ENCODE results near the gene NR6A1.

The NR6A1 gene

GRCh38 chr9:124479371-124479770 lies 291.7 kb downstream of the NR6A1 start:
- Histone ChIP-seq H2BK15ac (ENCODE audit: low read length) (peak overlapping the region; percentile 99), H2BK5ac (ENCODE audit: low read length) (peak overlapping the region; percentile 95), H3K4me2 (ENCODE audit: insufficient read depth, low read length, poor library complexity, severe bottlenecking) (no peak overlapping the region), H3K14ac (ENCODE audit: low read length) (peak overlapping the region; percentile 49), H3K4me3 (ENCODE audit: low read length in 2 of 2) (no peak overlapping the region), H3K4ac (ENCODE audit: low read length) (peak overlapping the region; percentile 94), H3K18ac (ENCODE audit: low read length) (peak overlapping the region; percentile 84), H2AK5ac (ENCODE audit: low read depth, low read length) (peak overlapping the region; percentile 100), H3K27ac (replicated peaks; ENCODE audit: low read length) (no peak overlapping the region), H4K91ac (ENCODE audit: low read depth, low read length, poor library complexity) (no peak overlapping the region), H3K36me3 (replicated peaks in 1 of 2; ENCODE audit: control insufficient read depth in 2 of 2, insufficient read depth in 2 of 2, low read length in 2 of 2) (no peaks in the 10 kb centered on the region), H2BK12ac (ENCODE audit: low read length) (peak overlapping the region; percentile 92), H3K27me3 (ENCODE audit: control insufficient read depth in 3 of 3, insufficient read depth in 3 of 3, low read depth in 1 of 3, low read length in 3 of 3) (peaks cover 0 to 79% (median 12%) of the 10 kb centered on the region in 3 experiments), H3K9ac (ENCODE audit: low read depth, low read length, poor library complexity) (no peak overlapping the region), H3K79me1 (ENCODE audit: low read depth, low read length) (no peaks in the 10 kb centered on the region), H2AFZ (ENCODE audit: low read length) (no peak overlapping the region), H3K4me1 (ENCODE audit: control insufficient read depth in 2 of 2, insufficient read depth in 1 of 2, low read depth in 1 of 2, low read length in 2 of 2) (peaks cover 14 to 35% of the 10 kb centered on the region in 2 donors), H3K23ac (ENCODE audit: low read depth, low read length, poor library complexity) (no peak overlapping the region), H3K9me3 (replicated peaks in 1 of 2; ENCODE audit: control insufficient read depth in 2 of 2, insufficient read depth in 1 of 2, low read depth in 1 of 2, low read length in 2 of 2) (peaks cover 0 to 1% of the 10 kb centered on the region in 2 donors), H4K8ac (ENCODE audit: low read depth, low read length) (no peak overlapping the region), H2BK120ac (ENCODE audit: low read depth, low read length) (peak overlapping the region; percentile 100)
- no peak for DNase-seq (ENCODE audit: low spot score)
- no CpG with 5 or more reads among the region's 16 CpGs for WGBS, 2 donors (ENCODE audit: extremely low coverage in 2 of 2, insufficient read length in 2 of 2, insufficient replicate concordance in 1 of 2)

- WGBS, 2 donors (ENCODE audit: extremely low coverage in 2 of 2, insufficient read length in 2 of 2, insufficient replicate concordance in 1 of 2), result no CpG with 5 or more reads among the region's 12 CpGs
Observed at GRCh38 chr9:124478354-124478753, 292.8 kb downstream of the NR6A1 start.

DNA sequence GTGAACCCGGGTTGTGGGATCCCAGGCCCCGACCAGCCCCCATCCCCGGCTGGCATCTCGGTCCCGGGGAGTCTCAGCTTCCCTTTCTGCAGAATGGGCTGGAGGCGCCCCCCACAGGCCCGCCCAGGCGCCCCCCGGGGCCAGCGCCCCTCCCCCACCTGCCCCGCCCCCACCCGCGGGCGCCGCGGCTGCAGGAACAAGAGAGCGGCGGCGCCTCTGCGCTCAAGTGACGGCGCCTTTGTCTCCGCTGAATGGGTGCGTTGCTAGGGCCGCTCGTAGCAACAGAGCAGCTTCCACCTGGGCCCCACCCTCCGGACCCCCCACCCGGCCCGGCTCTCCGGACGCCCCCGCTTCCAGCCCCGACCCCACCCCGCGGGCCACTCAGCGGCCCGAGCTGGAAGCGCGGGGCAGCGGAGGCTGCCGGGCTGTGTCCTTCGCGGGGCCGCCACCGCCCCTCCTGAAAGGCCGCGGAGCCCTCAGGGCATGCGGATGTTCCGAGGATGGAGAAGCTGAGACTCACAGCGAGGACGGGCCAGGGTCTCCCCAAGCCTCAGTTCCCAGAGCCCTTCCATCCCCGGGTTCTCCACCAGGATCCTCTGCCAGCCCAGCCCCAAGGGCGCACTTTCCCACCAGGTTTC lies 293.3 kb downstream of the NR6A1 start:
- Histone ChIP-seq H3K79me1 (ENCODE audit: low read depth, low read length) (no peaks in the 10 kb centered on the region), H3K9ac (ENCODE audit: low read depth, low read length, poor library complexity) (peak overlapping the region; percentile 87), H2AFZ (ENCODE audit: low read length) (peak overlapping the region; percentile 86), H3K4me3 (ENCODE audit: low read length in 2 of 2) (peak overlapping the region in 1 of 2 donors; percentile 41), H2BK120ac (ENCODE audit: low read depth, low read length) (peak overlapping the region; percentile 100), H3K27me3 (ENCODE audit: control insufficient read depth in 3 of 3, insufficient read depth in 3 of 3, low read depth in 1 of 3, low read length in 3 of 3) (peaks cover 0 to 75% (median 12%) of the 10 kb centered on the region in 3 experiments), H2BK5ac (ENCODE audit: low read length) (peak overlapping the region; percentile 95), H4K8ac (ENCODE audit: low read depth, low read length) (peak overlapping the region; percentile 87), H2AK5ac (ENCODE audit: low read depth, low read length) (peak overlapping the region; percentile 100), H3K23ac (ENCODE audit: low read depth, low read length, poor library complexity) (no peak overlapping the region), H3K4ac (ENCODE audit: low read length) (peak overlapping the region; percentile 0), H4K91ac (ENCODE audit: low read depth, low read length, poor library complexity) (peak overlapping the region; percentile 1), H3K4me2 (ENCODE audit: insufficient read depth, low read length, poor library complexity, severe bottlenecking) (peak overlapping the region; percentile 56), H2BK15ac (ENCODE audit: low read length) (peak overlapping the region; percentile 99), H2BK12ac (ENCODE audit: low read length) (peak overlapping the region; percentile 98), H3K14ac (ENCODE audit: low read length) (peak overlapping the region; percentile 63), H3K9me3 (replicated peaks in 1 of 2; ENCODE audit: control insufficient read depth in 2 of 2, insufficient read depth in 1 of 2, low read depth in 1 of 2, low read length in 2 of 2) (no peaks in the 10 kb centered on the region), H3K4me1 (ENCODE audit: control insufficient read depth in 2 of 2, insufficient read depth in 1 of 2, low read depth in 1 of 2, low read length in 2 of 2) (peaks cover 14 to 37% of the 10 kb centered on the region in 2 donors), H3K18ac (ENCODE audit: low read length) (peak overlapping the region; percentile 99), H3K27ac (replicated peaks; ENCODE audit: low read length) (peak overlapping the region; percentile 73), H3K36me3 (replicated peaks in 1 of 2; ENCODE audit: control insufficient read depth in 2 of 2, insufficient read depth in 2 of 2, low read length in 2 of 2) (no peaks in the 10 kb centered on the region)
- no CpG with 5 or more reads among the region's 53 CpGs for WGBS, 2 donors (ENCODE audit: extremely low coverage in 2 of 2, insufficient read length in 2 of 2, insufficient replicate concordance in 1 of 2)
- peak; percentile 51 for DNase-seq (ENCODE audit: low spot score)

More at GRCh38 chr9:124478354-124478753, 292.8 kb downstream of the NR6A1 start:
- Histone ChIP-seq H3K36me3 (replicated peaks in 1 of 2; ENCODE audit: control insufficient read depth in 2 of 2, insufficient read depth in 2 of 2, low read length in 2 of 2) (no peaks in the 10 kb centered on the region), H3K27ac (replicated peaks; ENCODE audit: low read length) (peak overlapping the region; percentile 73), H3K4me1 (ENCODE audit: control insufficient read depth in 2 of 2, insufficient read depth in 1 of 2, low read depth in 1 of 2, low read length in 2 of 2) (peaks cover 14 to 36% of the 10 kb centered on the region in 2 donors), H2AK5ac (ENCODE audit: low read depth, low read length) (peak overlapping the region; percentile 100), H3K4me3 (ENCODE audit: low read length in 2 of 2) (peak overlapping the region in 1 of 2 donors; percentile 41), H2BK15ac (ENCODE audit: low read length) (peak overlapping the region; percentile 99), H3K18ac (ENCODE audit: low read length) (peak overlapping the region; percentile 99), H3K4me2 (ENCODE audit: insufficient read depth, low read length, poor library complexity, severe bottlenecking) (peak overlapping the region; percentile 52), H4K91ac (ENCODE audit: low read depth, low read length, poor library complexity) (peak overlapping the region; percentile 1), H3K23ac (ENCODE audit: low read depth, low read length, poor library complexity) (peak overlapping the region; percentile 52), H2BK120ac (ENCODE audit: low read depth, low read length) (peak overlapping the region; percentile 100), H3K27me3 (ENCODE audit: control insufficient read depth in 3 of 3, insufficient read depth in 3 of 3, low read depth in 1 of 3, low read length in 3 of 3) (peaks cover 0 to 75% (median 12%) of the 10 kb centered on the region in 3 experiments), H2AFZ (ENCODE audit: low read length) (peak overlapping the region; percentile 86), H3K79me1 (ENCODE audit: low read depth, low read length) (no peaks in the 10 kb centered on the region), H3K9me3 (replicated peaks in 1 of 2; ENCODE audit: control insufficient read depth in 2 of 2, insufficient read depth in 1 of 2, low read depth in 1 of 2, low read length in 2 of 2) (no peaks in the 10 kb centered on the region), H2BK5ac (ENCODE audit: low read length) (peak overlapping the region; percentile 95), H2BK12ac (ENCODE audit: low read length) (peak overlapping the region; percentile 93), H3K14ac (ENCODE audit: low read length) (peak overlapping the region; percentile 15), H3K4ac (ENCODE audit: low read length) (peak overlapping the region; percentile 0), H3K9ac (ENCODE audit: low read depth, low read length, poor library complexity) (peak overlapping the region; percentile 87), H4K8ac (ENCODE audit: low read depth, low read length) (no peak overlapping the region)
- no peak for DNase-seq (ENCODE audit: low spot score)

DNA sequence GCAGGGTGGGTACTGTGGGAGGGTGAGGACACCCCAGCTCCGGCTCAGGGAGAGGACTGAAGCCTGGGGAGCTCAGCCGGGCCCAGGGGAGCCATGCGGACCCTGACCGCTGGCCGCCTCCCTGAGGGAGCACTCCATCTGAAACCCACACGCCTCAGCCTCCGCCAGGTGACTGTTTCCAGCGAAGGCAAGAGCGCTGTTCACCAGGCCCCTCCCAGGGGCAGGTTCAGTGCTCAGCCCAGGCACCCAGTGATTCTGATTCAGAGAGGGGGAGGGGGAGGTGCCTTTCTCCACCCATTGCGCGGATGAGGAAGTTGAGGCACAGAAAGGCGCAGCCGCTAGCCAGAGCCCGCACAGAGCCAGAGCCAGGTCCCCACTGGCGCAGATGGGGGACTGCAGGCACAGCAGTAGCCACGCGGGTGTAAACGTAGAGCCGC lies 293.9 kb downstream of the NR6A1 start:
- Histone ChIP-seq H4K91ac (ENCODE audit: low read depth, low read length, poor library complexity) (peak overlapping the region; percentile 47), H3K4me2 (ENCODE audit: insufficient read depth, low read length, poor library complexity, severe bottlenecking) (peak overlapping the region; percentile 56), H2AFZ (ENCODE audit: low read length) (peak overlapping the region; percentile 86), H3K27ac (replicated peaks; ENCODE audit: low read length) (no peak overlapping the region), H3K27me3 (ENCODE audit: control insufficient read depth in 3 of 3, insufficient read depth in 3 of 3, low read depth in 1 of 3, low read length in 3 of 3) (peaks cover 0 to 72% (median 12%) of the 10 kb centered on the region in 3 experiments), H2BK5ac (ENCODE audit: low read length) (peak overlapping the region; percentile 44), H3K9me3 (replicated peaks in 1 of 2; ENCODE audit: control insufficient read depth in 2 of 2, insufficient read depth in 1 of 2, low read depth in 1 of 2, low read length in 2 of 2) (no peaks in the 10 kb centered on the region), H3K4me1 (ENCODE audit: control insufficient read depth in 2 of 2, insufficient read depth in 1 of 2, low read depth in 1 of 2, low read length in 2 of 2) (peaks cover 14 to 36% of the 10 kb centered on the region in 2 donors), H2BK12ac (ENCODE audit: low read length) (peak overlapping the region; percentile 98), H2BK15ac (ENCODE audit: low read length) (peak overlapping the region; percentile 95), H3K9ac (ENCODE audit: low read depth, low read length, poor library complexity) (peak overlapping the region; percentile 9), H2BK120ac (ENCODE audit: low read depth, low read length) (peak overlapping the region; percentile 100), H2AK5ac (ENCODE audit: low read depth, low read length) (peak overlapping the region; percentile 98), H3K14ac (ENCODE audit: low read length) (no peak overlapping the region), H3K4me3 (ENCODE audit: low read length in 2 of 2) (peak overlapping the region in 1 of 2 donors; percentile 41), H4K8ac (ENCODE audit: low read depth, low read length) (no peak overlapping the region), H3K36me3 (replicated peaks in 1 of 2; ENCODE audit: control insufficient read depth in 2 of 2, insufficient read depth in 2 of 2, low read length in 2 of 2) (no peaks in the 10 kb centered on the region), H3K18ac (ENCODE audit: low read length) (peak overlapping the region; percentile 99), H3K4ac (ENCODE audit: low read length) (peak overlapping the region; percentile 99), H3K23ac (ENCODE audit: low read depth, low read length, poor library complexity) (peak overlapping the region; percentile 2), H3K79me1 (ENCODE audit: low read depth, low read length) (no peaks in the 10 kb centered on the region)
- no peak for DNase-seq (ENCODE audit: low spot score)
- WGBS, 2 donors (ENCODE audit: extremely low coverage in 2 of 2, insufficient read length in 2 of 2, insufficient replicate concordance in 1 of 2), result no CpG with 5 or more reads among the region's 19 CpGs

All from neuronal stem cell (in vitro differentiated cells).